OCI-LY3 (cell line): Measurements from ENCODE around the gene TSHR.

ENCODE experiments used
- CTCF ChIP-seq: fragments of 200-600, 300-600 bp; sonication (generic); IDR thresholded peaks from 2 replicates; pipeline ENCODE4 v1.5.1; 2014; ENCODE audit warnings: antibody characterized with exemption, low read length, low read depth
- EZH2phosphoT487 ChIP-seq: fragments of 200-600 bp; shearing (Covaris generic); IDR thresholded peaks from 2 replicates; pipeline ENCODE4 v1.6.1; 2018; ENCODE audit warnings: antibody characterized with exemption, mixed run types, low read depth

- TF ChIP-seq CTCF (no peak), EZH2phosphoT487 (no peak)
Observed at GRCh38 chr14:80941241-80942185, 13.9 kb upstream of the TSHR start, which contains the start of gene CEP128.
